Measurements from ENCODE around the gene ZNF775. TPM values are rescaled to one million over a fixed set of nuclear protein-coding genes. Genes with fewer than 3 reads are reported as not detected.

ZNF775 gene
- total and polyA plus RNA-seq, 12 donors = 1.9 to 4.7 (median 2.9) TPM

DNA sequence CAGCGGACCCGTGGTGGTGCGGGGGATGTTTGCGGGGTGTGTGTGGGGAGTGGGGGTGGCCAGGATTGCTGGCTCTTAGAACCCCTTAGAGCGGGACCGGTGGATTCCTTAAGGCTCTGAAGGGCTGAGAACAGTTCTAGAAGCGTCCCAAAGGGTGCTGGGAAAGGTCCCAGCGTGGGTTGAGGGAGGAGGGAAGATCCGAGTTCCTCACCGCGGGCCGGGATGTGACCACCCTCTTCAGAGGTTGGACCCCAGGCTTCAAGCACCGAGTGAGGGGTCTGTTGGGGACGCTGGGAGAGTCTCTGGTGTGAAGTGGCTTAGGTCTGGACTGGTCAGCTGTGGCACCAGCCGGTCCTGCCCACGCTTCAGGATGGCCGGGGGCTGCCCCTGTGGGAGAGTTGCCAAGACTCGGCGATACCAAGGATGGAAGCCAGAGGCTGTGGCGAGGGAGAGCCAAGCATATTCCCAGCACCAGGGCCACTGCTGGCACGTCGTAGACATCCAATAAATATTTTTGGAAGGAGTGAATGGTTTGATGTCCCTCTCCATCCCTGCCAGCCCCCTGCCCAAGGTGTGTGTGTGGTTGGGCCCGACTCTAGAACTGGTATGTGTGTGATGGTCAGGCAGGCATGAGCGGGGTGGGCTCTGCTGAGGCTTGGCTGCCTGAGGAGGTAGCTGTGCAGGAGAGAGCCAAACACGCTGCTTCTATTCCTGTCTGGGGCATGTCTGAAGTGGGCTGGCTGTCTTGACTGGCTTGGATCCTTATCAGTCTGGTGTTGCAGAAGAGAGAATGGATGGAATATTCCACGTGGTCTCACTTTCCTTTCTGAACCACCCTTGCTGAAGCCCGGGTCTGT lies 19.2 kb downstream of the ZNF775 start:
- Histone ChIP-seq H3K4me1 (peaks cover 0 to 16% (median 0%) of the 10 kb centered on the region in 9 donors), H3K4me3 (no peak overlapping the region), H3K9me3 (no peaks in the 10 kb centered on the region), H3K36me3 (peaks cover 0 to 31% (median 5%) of the 10 kb centered on the region in 9 donors), H3K27me3 (no peaks in the 10 kb centered on the region), H3K27ac (no peak overlapping the region)
- intact Hi-C loops (cut with DNase I) = no loop called here
- ATAC-seq (peak in 6 of 8 donors; percentile 27 to 82 (median 67)), DNase-seq (no peak)
- 73 to 81% methylated on average over 27 of the region's 27 CpGs for WGBS, 2 donors
- TF ChIP-seq, protein P1, sequence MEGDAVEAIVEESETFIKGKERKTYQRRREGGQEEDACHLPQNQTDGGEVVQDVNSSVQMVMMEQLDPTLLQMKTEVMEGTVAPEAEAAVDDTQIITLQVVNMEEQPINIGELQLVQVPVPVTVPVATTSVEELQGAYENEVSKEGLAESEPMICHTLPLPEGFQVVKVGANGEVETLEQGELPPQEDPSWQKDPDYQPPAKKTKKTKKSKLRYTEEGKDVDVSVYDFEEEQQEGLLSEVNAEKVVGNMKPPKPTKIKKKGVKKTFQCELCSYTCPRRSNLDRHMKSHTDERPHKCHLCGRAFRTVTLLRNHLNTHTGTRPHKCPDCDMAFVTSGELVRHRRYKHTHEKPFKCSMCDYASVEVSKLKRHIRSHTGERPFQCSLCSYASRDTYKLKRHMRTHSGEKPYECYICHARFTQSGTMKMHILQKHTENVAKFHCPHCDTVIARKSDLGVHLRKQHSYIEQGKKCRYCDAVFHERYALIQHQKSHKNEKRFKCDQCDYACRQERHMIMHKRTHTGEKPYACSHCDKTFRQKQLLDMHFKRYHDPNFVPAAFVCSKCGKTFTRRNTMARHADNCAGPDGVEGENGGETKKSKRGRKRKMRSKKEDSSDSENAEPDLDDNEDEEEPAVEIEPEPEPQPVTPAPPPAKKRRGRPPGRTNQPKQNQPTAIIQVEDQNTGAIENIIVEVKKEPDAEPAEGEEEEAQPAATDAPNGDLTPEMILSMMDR (IDR thresholded peaks at IDR 0.05) = no peak

- H3K27me3 ChIP-seq = no peaks in the 10 kb centered on the region
- TF ChIP-seq, protein P1 (IDR thresholded peaks at IDR 0.05) = no peak
- peaks cover 0 to 30% (median 5%) of the 10 kb centered on the region in 9 donors for H3K36me3 ChIP-seq
- ATAC-seq (peak in 5 of 8 donors; percentile 5 to 32 (median 25)), DNase-seq (no peak)
- H3K4me3 ChIP-seq = no peak overlapping the region
- intact Hi-C loops (cut with DNase I) = no loop called here
- no peaks in the 10 kb centered on the region for H3K9me3 ChIP-seq
- H3K27ac ChIP-seq = no peak overlapping the region
- peaks cover 3 to 23% (median 5%) of the 10 kb centered on the region in 9 donors for H3K4me1 ChIP-seq
- 28 to 74% methylated on average over 2 of the region's 2 CpGs for WGBS, 2 donors
Observed at GRCh38 chr7:150398965-150399320, 19.8 kb downstream of the ZNF775 start.

DNA sequence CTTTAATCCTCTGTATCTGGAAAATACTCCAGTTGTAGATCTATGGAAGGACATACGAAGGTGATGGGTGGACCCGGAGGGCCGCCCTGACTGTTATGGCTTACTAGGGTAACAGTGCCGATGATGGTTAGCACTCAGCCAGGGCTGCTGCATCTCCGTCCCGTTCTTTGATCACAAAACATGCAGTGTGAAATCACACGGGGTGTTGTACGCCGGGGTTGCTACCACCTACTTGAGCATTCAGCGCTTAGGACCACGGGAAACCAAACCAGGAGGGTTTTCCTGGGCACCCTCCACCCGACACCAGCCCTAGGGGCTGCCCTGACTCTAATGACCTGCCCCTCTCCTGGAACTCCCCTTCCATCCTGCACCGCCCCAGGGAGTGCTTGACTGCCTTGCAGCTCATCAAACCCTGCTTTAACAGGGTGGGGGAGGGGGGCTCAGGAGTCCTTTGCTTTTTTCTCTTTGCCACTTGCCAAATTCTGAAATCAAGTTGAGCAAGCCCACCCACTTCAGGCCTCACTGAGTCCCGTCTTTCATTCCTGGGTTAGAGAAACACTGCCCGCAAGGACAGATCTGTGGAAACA lies 20.4 kb downstream of the ZNF775 start:
- ATAC-seq = no peak
- TF ChIP-seq, protein P1 (IDR thresholded peaks at IDR 0.05) = no peak

GRCh38 chr7:150400008-150400787 lies 21.1 kb downstream of the ZNF775 start:
- no peaks in the 10 kb centered on the region for H3K27me3 ChIP-seq
- 67 to 71% methylated on average over 11 of the region's 11 CpGs for WGBS, 2 donors
- TF ChIP-seq, protein P1 (IDR thresholded peaks at IDR 0.05) = no peak
- H3K4me1 ChIP-seq = peaks cover 9 to 30% (median 12%) of the 10 kb centered on the region in 9 donors
- DNase-seq = no peak
- no peak overlapping the region for H3K4me3 ChIP-seq
- ATAC-seq = no peak
- intact Hi-C loops (cut with DNase I) = no loop called here
- no peak overlapping the region for H3K27ac ChIP-seq
- H3K9me3 ChIP-seq = no peaks in the 10 kb centered on the region
- H3K36me3 ChIP-seq = peaks cover 0 to 30% (median 5%) of the 10 kb centered on the region in 9 donors

More for the DNA sequence above, 20.4 kb downstream of the ZNF775 start:
- no peak for DNase-seq
- peaks cover 0 to 30% (median 5%) of the 10 kb centered on the region in 9 donors for H3K36me3 ChIP-seq
- H3K4me1 ChIP-seq = peaks cover 9 to 28% (median 10%) of the 10 kb centered on the region in 9 donors
- no peaks in the 10 kb centered on the region for H3K27me3 ChIP-seq
- H3K4me3 ChIP-seq = no peak overlapping the region
- H3K27ac ChIP-seq = no peak overlapping the region
- H3K9me3 ChIP-seq = no peaks in the 10 kb centered on the region
- 84 to 85% methylated on average over 15 of the region's 15 CpGs for WGBS, 2 donors
- intact Hi-C loops (cut with DNase I) = no loop called here
